NCI-H774 (cell line): Measurements from ENCODE around the gene GPR82.
"Not testable (repeated sequence)": the region's sequence is repeated elsewhere in the genome, so short reads cannot be mapped to it uniquely, and the experiment has no call there.

Experiments
- DNase-seq: peaks from one replicate; lab custom pipeline; 2025; lab: John Stamatoyannopoulos, UW

The GPR82 gene

GRCh38 chrX:41723826-41724225 is at the start of gene GPR82:
Gene GPR82 (plus strand): TSS chrX:41724181. CDS start chrX:41727027, 2,846 bp downstream.
- no peak for DNase-seq

DNA sequence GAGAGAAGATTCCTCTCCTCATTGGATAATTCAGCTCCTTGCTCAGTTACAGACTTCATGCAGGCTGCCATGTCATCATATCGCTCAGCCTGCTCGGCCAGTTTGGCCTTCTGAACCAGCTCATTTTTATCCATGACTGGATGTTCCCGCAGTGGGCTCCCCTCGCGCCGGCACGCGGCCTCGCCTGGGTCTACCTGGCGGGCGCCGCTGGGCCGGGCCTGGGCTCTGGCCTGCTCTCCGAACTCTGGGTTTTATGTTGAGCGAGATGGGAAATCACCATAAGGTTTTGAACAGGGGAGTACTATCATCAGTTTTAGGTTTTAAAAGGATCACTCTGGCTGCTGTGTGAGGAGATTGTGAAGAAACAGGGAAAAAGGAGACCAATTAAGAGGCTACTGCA is 47.6 kb upstream of the GPR82 start:
- DNase-seq: not testable (repeated sequence)

- DNase-seq: no peak
Measured at GRCh38 chrX:41677183-41678060, 46.6 kb upstream of the GPR82 start.

DNA sequence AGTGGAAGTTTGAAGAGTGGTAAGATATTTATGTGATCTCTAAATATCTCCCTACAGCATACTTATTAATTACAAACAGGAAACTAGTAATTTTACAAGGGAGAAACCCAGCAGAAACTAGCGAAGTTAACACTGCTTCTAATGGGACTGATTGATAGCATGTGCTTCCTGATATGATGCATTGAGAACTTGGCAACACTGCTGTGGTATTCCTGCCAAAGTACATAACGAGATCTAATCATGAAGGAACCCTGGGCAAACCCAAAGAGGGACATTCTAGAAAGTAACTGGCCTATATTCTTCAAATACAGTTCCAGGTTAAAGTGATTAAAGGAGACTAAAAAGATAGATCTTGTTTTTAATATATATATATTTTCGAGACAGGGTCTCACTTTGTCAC is 39.8 kb upstream of the GPR82 start:
- DNase-seq: no peak

DNA sequence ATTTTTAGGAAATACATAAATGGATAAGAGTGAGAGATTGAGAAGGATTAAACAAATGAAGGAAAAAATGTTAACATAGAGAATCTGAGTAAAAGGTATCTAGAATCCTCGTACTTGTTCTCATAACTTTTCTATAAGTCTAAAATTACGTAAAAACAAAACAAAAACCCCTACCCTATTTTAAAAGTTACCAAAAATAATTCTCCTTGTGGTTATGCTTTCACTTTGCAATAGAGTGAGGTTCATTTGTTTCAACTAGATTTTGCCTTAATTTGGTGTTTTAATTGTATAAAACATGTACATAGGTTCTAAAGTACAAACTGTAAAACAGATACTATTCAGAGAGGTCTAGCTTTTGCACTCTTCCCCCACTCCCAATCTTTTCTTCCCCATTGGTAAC is 39.0 kb upstream of the GPR82 start:
- DNase-seq: no peak

GRCh38 chrX:41686788-41687187 is 37.2 kb upstream of the GPR82 start:
- no peak for DNase-seq

DNA sequence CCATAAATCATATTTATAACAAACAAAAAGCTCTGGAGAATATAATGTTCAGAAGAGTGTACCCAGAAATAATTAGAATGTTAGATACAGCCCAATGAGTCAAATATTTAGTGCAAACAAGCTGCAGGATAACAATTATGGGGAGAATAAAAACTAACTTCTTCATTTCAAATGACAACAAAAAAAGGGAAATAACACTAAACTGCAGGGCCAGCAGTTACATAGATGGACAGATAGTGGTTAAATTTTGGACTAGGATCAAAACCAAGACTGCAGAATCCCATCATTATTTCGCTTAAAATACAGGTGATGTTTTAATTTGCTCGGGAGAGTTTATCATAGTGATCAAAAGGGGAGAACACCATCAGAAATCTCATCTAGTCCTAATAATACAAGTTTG is 35.8 kb upstream of the GPR82 start:
- DNase-seq: no peak

GRCh38 chrX:41688835-41689234 is 35.1 kb upstream of the GPR82 start, which contains the start of gene GPR34:
Gene GPR34 (plus strand): TSS chrX:41688973. CDS start chrX:41695634, 6,661 bp downstream.
- no peak for DNase-seq

GRCh38 chrX:41689711-41690110 is 34.3 kb upstream of the GPR82 start:
- DNase-seq: no peak

- no peak for DNase-seq
Measured at GRCh38 chrX:41692162-41692749, 31.7 kb upstream of the GPR82 start.

- DNase-seq: no peak
Measured at GRCh38 chrX:41693024-41693423, 31.0 kb upstream of the GPR82 start.

DNA sequence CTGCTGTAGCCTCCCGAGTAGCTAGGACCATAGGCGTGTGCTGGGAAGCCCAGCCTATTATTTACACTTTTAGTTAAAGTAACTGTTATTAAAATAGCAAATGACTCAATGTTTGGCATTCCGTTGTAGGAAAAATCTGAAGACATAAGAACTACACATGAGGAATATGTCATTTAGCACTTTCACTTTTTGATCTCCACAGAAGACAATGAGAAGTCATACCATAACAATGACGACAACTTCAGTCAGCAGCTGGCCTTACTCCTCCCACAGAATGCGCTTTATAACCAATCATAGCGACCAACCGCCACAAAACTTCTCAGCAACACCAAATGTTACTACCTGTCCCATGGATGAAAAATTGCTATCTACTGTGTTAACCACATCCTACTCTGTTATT is 28.6 kb upstream of the GPR82 start:
- no peak for DNase-seq

DNA sequence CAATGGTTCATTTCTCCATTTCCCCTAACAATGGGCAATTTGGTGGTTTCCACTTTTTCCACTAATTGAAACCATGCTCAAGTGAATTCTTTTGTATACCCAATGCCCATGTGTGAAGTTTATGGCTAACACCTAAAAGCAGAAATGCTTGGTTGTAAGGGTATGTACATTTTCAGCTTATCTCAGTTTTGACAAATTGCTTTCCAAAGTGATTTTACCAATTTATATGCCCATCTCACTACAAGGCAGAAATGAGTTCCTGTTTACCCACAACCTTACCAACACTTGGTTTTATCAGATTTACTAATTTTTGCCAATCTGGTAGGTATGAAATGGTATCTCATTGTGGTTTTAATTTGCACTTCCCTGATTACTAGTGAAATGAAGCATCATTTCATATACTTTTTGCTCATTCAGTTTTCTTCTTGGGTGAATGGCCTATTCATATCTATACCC is 20.4 kb upstream of the GPR82 start:
- DNase-seq: no peak

DNA sequence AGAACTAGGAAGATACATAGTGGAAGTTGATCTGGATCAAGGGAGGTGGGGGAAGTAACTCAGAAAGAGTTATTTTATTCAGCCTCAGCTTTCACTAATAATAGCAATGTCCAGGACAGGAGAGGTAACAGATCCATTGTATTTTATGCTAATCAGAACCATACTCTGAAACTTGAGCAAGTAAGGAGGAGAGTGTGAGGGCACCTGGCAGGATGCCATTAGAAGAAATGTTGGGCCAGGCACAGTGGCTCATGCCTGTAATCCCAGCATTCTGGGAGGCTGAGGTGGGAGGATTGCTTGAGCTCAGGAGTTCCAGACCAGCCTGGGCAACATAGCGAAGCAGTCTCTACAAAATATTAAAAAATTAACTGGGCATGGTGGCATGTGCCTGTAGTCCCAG is 18.9 kb upstream of the GPR82 start:
- no peak for DNase-seq

- DNase-seq: no peak
Measured at GRCh38 chrX:41705680-41706374, 18.2 kb upstream of the GPR82 start.

GRCh38 chrX:41707218-41707617 is 16.8 kb upstream of the GPR82 start:
- DNase-seq: no peak

GRCh38 chrX:41708486-41708885 is 15.5 kb upstream of the GPR82 start:
- no peak for DNase-seq

DNA sequence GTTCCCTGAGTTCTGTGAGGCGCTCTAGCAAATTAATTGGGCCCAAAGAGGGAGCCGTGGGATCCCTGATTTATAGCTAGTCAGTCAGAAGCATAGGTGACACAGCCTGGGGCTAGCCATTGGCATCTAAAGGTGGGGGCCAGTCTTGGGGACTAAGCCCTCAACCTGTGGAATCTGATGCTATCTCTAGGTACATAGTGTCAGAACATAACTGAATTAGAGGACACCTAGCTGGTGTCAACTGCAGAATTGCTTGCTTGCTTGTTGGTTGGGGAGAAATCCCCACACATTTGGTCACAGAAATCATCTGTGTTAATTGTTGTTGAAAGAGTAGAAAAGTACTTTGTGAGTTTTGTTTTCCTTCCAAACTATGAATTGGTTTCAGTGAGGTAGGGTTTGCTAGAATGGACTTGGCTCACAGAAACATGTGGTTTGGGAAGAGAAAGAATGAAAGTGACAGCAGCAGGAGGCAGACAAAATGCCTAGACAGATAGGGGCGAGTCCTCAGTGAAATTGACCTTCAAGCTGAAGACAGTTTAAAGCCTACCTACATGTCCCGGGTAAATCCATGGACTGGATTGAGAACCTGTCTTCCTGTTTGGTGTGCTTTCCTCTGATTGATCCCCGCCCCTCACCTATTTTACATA is 12.8 kb upstream of the GPR82 start:
- DNase-seq: no peak

DNA sequence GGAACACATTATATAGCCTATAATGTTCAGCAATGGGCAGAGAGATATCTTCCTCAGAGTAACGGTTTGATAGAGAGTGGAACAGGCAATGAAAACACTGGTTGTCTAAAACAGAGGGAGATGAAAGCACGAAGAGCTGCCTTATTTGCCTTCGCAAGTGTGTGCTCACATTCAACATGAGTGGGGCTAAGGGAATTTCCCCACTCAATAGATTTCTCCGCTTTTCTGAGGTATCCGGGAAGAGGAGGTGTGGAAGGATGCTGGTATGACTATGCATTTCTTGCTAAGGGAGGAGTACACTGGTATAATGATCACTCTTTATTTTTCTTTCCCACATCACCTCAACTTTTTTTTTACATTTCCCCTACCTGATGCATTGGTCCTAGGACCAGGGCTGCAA is 7.8 kb upstream of the GPR82 start:
- DNase-seq: no peak

- no peak for DNase-seq
Measured at GRCh38 chrX:41716767-41717473, 7.1 kb upstream of the GPR82 start.

DNA sequence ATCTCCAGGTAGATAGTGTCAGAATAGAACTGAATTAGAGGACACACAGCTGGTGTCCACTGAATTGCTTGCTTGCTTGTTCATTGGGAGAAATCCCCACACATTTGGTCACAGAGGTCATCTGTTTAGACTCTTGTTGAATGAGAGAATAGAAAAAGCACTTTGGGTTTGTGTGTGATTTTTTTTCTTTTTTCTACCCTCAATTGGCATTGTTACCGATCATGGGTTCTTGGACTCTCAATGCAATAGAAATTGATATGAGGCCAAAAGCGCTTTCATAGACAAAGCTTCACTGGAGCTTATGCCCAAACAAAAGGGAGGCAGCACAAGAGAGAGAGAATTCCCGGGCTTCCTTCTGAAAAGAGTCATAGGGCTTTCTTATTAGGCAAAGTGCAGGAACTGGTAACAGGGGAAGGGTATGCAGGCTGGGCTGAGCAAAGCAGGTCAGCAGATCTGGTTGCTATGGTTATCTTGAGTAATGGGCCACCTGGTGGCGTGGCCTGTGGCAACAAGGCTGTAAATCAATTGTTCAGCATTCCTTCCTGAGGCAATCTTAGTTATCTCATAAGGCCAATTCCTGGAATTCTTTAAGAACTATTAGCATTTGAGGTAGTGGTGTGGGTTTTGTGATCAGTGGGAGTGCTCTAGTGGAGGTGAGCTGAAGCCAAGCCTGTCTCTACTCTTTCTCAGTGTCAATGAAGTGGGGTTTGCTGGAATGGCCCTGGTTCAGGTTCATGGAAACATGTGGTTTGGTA is 5.3 kb upstream of the GPR82 start:
- DNase-seq: no peak
